ENCODE data around the gene ELK4.
A peak's percentile ranks its signal among the peaks of the same experiment; 100 is the strongest.

ELK4 gene

DNA sequence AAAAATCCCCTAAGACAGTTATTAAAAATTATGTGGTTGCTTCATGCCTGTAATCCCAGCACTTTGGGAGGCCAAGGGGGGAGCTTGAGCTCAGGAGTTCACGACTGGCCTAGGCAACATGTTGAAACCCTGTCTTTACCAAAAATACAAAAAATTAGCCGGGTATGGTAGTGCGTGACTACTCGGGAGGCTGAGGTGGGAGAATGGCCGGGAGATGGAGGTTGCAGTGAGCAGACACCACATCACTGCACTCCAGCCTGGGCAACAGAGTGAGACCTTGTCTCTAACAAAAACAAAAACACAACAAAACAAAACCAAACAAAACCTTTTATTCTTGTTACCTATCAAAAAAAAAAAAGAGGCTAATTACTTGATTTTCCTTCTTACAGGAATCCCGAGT is 2.1 kb downstream of the ELK4 start:
- DNase-seq: no peak

DNA sequence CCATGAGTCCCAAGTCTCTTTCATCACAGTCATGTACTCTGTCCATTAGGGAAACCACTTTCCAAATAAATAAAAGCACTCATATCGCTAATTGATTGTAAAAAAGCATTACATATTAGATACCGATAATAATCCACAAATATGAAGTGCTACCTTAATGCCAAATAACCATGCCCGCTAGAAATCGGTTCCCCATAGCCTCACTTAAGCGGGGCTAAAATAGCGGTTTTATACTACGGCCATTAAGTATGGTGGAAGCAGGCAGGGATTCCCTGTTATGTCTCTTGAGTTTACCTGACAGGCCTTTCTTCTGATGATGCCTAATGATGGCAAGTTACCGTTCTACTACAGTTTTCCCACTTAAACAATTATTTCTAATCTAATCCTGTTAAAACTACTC is 3.9 kb downstream of the ELK4 start:
- DNase-seq: no peak

DNA sequence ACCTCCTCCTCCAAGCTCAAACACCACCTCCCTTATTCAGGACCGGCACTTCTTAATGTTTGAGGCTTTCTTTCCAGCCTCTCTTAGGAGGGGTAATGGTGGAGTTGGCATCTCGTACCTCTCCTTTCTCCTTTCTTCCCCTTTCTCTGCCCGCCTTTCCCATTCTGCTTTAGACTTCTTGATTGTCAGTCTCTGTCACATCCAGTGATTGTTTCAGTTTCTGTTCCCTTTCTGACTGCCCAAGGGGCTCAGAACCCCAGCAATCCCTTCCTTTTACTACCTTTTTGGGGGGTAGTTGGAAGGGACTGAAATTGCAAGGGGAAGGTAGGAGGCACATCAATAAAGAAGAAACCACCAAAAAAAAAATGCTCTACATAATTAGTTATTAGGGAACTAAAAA is 5.6 kb downstream of the ELK4 start:
- no peak for DNase-seq

DNA sequence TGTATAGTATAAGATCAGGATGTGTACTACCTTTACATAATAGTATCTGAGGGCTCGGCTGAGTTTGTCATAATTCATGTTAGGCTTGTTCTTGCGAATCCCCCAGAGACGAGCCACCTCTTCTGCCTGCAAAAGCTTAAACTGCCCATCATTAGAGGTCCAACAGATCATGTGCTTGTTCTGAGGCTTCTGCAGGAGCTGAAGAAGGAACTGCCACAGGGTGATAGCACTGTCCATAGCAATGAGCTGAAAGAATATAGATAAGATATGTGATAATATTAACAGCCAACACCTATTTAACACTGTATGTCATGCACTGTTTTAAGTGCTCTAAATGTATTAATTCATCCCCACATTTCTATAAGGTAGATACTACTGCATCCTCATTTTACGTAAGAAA is 8.2 kb downstream of the ELK4 start:
- DNase-seq: no peak

DNA sequence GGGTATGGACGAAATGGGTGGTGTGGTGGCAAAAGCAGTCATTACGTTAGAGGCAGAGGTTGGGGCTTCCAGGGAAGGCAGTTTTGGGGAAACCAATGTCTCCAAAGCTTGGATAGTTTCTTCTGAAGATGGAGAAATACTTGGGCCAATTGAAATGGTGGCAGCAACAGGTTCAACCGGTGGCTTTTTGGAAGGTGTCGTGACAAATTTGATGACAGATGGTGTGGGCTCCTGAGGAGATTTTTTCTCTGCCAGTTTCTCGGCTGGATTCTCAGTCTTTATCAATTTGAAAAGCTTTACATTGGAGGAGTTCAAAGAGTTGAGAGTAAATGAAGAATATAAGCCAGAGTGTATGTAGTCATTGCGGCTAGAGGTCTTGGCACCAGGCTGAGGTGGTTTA is 11.5 kb downstream of the ELK4 start:
- DNase-seq: no peak

DNA sequence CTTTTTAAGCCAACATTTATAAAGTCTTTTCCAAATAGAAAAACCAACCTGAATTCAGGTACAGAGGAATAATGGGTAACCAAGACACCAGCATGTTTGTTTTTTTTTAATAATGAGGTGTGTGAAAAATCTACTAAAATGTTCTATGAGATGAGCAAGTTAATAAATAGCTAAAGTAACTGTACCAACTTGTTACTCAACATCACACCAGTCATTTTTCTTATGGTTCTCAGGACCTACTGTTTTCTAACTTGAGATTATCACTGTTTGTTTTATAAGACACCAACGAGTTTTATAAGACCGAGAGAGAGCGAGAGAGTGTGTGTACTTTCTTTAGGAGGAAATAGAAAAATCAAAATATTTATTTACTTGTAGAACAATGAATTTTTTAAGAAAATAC is 12.4 kb downstream of the ELK4 start:
- DNase-seq: no peak

DNA sequence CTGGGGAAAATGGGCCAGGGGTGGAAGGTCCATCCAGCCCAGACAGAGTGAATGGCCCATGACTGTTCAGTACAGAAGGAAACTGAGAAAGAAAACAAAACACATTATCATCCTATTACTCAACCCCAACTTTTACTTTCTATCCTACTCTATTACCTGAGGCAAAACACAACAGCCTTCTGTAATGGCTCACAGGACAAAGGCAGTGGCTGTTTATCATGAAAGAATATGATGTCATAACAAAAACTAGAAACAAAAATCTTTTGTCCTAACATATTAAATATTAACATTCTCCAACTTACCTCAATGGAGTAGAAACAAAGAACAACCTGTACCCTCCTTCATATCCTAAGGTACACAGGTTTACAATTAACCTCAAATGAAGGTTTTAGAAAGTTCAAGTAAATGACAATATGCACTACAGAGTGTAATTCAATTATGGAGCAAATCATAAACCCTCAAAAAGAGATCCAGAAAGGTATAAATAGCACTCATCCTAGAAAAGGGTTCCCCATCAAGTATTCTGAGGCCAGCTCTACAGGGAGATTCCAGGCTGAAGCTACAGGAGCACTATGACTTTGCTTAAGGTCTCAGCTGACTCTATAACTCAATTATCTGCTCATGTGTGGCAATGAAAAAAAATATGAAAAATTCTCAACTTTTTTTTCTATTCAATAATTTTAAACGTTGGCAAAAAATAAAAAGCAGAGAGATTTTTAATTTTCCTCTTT is 15.1 kb downstream of the ELK4 start:
- no peak for DNase-seq

DNA sequence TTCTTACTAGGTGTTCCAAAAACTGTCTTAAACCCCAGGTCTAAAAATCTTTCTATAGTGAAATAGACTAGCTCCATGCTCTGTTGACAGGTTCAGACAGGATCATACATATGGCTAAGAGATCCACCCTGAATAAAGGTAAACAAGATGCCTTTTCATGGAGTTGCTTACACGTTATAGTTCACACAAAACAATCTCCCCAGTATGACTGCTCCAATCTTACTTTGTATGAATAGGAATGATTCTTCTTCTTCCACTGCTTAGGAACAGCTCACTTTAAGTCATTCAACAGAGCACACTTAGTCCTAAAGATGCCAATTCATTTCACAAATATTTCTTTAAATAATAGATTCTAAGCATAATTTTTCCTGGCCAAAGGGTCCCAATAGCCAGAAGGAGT is 16.0 kb downstream of the ELK4 start:
- DNase-seq: no peak

DNA sequence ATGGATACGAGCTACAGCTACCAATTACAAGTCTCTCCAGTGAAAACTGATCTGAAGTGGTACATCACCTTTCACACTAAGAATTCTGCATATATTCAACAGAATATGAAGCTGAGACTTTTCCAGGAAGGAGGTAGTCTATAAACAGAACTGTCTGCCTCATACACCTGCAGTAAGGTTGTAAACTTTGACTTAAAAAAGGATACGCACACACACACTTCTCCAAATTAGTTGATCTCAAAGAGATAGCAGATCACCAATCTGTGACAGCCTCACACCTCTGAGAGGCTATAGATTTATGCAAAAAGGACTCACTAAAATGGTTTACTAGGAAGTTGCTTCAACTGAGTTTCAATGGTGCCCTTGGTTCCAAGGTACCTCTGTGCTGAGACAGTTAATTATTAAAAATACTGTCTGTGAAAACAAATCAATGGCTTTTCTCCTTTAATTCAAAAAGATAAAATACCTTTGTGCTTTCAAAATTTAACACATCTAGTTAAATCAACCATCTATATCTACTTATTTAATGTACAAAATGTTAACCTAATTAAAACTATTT is 17.9 kb downstream of the ELK4 start:
- no peak for DNase-seq

DNA sequence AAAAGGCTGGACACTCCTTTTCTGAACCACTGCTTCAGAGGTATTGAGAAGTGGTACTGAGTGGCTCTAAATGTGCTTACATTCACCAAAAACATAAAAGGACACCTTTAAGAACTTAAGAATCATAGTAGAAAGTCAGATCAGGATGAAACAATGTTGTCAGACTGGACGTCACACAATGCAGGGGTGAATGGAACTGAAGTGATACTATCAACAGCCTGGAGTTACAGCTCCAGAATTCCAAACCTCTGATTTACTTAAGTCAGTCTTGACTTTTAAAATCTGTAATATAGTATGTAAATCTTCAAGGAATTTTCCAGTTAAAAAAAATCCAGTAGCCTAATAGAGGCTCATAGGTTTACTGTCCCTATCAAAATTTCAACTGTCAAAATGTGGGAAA is 19.3 kb downstream of the ELK4 start:
- DNase-seq: no peak

DNA sequence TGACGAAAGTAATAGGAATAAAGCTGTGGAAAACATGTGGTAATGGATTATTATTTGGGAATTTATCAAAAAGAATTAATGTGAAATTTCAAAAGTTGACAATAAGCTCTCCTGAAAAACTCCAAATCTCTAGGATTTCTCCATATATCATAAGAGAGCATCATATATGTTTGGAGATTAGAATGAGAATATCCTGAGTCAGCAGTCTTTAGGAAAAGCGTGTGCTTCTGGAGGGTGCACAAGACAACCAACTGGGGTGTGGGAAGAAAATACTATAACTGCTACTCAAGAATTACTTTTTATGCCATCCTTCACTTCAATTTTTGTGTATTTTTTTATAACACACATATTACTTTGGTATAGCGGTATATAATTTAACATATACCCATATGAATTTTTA is 19.7 kb downstream of the ELK4 start:
- DNase-seq: no peak

DNA sequence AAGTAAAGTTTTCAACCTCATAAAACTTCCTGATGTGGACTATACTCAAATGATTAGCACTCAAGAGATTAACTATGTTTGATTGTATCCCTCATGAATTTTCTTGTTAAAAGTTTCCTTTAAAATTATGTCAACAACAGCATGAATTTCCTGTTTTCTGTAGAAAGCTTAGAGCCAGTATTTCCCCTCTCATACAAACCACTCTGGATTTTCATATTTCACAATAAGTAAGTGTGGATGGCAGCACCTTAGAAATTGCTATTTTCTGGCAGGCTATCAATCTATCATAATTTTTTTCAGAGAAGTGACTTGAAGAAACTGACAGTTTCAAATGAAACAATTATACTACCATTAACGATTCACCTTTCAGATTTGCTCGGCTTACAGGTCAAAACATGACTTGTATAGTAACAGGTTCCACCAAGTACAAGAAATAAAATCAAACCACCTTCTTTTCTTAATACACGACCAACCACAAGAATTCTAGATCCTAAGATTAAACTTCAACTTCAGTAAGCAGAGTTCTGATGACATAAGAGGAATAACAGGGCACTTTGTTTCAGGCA is 20.8 kb downstream of the ELK4 start:
- no peak for DNase-seq

DNA sequence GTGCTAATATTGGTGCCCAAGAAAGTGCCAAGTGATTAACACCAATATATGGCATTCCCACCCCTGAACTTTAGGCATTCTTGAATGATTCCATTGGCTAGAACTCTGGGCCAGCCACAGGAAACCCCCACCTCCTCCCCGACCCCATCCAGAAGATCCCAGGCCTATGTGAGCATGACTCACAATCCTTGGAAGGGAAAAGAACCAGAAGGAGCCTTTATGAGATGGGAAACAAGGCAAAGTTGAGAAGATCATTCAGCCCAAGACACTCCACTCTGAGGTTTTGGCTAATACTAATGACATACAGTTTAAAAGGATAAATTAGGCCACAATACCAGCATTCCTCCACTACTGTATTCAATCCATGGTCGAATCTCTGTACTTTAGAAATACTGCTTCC is 21.8 kb downstream of the ELK4 start:
- peak; percentile 31 for DNase-seq

DNA sequence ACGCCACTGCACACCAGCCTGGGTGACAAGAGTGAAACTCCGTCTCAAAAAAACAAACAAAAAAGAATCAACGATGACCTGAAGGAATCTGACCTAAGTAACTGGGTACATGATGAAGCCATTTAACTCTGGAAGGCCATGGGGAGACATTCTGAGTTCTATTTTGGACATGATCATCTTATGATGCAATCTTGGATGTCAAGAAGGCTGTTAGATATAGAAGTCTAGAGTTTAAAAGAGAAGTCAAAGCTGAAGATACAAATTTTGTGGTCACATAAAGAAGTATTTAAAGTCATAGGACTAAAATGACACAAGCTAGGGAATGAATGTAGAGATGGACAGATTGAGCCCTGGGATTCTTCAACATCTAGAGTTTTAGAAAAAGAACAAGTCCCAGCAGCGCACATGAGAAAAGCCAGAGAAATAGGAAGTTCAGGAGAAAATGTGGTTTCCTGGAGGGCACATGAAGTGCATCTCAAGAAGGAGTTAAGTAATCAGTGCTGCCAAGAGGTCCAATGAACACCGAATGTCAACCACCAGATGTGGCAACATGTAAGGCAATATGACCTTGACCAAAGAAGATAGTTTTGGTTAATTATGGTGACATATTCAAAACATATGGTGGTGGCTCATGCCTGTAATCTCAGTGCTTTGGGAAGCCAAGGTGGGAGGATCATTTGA is 26.8 kb downstream of the ELK4 start:
- DNase-seq: no peak

DNA sequence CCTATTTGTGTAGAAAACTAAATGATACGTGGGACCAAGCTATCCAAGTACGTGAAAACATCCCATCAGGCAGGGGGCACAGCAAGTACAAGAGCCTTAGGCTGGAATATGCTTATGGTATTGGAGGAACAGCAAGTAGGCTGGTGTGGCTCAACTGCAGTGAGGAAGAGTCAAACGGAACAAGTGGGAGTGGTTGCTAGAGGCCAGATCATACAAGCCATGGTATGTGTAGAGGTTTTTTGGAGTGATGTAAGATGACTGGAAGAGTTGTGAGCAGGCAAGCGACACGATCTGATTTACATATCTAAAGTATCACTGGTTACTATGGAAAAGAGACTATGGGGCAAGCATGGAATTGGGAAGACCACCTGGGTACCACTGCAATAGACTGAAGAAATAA is 27.8 kb downstream of the ELK4 start:
- DNase-seq: no peak

DNA sequence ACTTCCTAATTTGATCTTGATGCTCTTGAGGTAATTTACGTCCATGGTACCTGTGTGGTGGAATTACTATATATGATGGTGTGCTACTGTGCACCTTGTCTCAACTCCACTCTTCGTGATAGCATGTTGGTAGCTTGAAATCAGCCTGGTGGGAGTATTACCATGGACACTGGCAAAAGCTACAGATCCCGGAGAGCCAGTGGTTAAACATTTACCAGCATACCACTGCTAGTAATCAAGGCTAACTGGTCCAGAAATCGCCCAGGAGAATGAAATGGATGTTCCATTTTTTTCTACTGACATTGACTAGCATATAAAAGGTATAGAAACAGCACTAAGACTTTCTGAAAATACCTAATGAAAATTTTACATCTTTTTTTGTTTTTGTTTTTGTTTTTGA is 30.6 kb downstream of the ELK4 start:
- DNase-seq: no peak

DNA sequence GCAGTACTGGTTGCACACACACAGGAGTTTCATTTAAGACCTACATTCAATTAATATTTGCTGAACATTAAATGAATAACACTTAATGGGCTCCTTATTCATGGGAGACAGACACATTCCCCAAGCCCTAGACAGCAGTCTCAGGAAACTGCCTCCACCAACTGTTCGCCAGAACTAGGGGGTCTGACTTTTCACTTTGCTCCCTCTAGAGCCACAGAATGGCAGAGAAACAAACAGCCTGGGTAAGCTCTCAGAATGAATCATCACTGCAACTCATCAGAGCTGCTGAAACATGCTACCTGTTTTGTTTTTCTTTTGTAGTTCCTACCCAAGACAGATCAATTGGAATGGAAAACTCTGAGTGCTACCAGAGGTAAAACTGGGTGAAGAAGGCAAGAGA is 31.7 kb downstream of the ELK4 start:
- DNase-seq: peak; percentile 17

DNA sequence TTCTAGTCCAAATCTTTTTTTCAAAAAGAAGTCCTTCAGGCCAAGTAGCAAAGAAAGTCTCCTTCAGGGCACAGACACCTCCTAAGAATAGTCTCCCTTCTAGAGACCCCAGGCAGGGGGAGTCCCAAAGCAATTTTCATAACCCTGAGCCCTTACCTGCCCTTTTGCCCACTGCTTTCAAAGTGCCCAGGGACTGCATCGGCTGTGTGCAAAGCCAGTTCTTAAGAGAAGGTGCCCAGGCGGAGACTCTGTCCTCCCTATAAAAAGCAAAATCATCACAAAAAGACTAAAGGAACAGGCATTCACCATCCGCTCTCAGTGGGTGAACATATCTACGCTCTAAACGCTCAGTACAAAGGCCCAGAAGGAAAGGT is 32.2 kb downstream of the ELK4 start:
- no peak for DNase-seq

DNA sequence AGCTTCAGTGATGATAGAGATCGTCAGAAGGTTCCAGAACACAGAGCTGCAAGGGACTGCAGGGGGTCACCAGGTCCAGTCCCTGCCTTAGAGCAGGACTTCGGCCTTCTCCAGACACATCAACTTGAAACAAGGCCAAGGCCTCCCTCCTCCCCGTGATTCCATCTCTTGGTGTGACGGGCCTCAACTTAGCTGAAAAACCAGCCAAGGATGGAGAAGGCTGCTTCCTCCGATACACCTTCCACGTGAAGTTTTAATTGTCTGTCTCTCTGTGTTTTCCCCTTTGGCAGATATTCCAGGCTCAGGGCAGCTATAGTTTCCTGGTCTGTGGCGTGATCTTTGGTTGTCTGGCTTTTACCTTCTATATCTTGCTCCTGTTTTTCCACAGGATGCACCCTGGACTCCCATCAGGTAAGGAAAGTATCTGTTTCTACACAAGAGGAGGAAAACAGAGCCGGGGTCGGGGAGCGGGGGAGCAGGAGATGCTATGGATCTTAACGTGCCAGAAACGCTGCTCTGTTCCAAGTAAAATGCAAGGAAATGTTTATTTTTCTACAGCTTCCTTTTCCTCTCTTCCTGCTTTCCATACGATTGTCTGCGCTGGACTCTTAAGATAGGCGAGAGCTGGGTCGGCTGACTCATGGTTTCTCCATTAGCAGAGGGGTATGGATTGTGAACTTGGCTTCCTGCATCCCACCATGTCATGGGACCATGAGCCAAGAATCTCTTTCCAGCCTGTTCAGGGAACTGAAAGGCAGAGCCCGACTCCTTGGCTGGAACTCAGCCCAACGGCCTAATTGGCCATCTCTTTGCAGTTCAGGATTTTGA is 32.8 kb downstream of the ELK4 start:
- DNase-seq: peak; percentile 67

DNA sequence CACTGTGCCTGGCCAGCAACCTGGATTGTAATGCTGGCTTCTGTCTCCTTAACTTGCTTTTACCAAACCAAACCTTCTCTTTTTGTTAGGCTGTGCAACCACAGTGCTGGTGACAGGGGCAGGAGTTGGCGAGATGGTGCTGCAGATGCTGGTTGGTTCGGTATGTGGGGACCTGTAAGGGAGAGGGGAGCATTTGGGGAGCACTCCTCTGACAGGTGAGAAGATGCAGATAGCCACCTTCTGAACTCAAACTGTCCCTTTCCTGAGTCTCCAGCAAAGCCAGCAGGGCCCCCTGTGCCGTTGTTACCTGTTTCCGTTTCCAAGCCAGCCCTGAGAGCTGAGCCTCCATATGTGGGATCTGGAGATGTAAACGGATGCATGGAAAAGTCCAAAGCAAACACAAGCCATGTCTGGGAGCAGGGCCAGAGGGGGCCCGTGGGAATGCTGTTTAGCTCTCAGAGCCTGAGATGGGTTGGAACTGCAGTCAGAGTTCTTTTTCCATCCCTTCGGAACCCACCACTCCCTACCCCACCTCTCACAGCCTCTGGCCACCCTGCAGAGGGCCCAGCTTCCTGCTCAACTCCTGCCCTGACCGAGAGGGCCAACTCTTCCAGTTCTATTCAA is 34.0 kb downstream of the ELK4 start:
- DNase-seq: peak; percentile 38

DNA sequence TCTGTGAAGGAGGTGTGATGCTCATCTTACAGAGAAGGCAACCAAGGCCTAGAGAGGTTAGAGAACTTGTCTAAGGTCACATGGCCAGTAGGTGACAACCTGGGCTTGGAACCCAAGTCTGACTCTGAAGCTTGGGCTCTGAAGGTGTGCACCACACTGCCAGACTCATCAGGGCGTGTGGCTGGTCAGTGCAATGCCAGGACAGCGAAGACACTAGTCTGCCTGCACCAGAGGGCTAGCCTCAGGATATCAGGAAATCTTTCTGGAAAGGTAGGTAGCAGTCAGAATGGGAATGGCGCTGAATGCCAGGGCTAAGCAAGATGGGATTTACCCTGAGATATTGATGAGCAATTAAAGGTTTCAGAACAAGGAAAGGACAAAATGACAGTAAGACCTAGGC is 34.9 kb downstream of the ELK4 start:
- no peak for DNase-seq

DNA sequence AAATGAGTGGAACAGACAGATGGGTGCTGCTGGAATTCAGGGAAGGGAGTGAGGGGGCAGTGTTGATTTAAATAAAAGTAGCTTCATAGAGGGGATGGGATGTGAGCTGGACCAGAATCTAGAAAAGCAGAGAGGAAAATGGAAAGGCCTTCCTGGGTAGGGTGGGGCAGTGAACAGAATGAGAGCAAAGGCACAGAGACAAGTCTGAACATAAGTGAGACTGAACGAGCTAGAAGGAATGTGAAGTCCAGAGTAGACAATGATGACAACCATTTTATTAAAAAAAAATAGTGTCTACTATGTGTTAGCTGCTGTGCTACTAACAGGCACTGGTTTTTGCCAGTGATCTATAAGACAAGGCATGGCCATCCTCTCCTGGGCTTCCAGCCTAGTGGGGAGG is 36.0 kb downstream of the ELK4 start:
- DNase-seq: no peak

DNA sequence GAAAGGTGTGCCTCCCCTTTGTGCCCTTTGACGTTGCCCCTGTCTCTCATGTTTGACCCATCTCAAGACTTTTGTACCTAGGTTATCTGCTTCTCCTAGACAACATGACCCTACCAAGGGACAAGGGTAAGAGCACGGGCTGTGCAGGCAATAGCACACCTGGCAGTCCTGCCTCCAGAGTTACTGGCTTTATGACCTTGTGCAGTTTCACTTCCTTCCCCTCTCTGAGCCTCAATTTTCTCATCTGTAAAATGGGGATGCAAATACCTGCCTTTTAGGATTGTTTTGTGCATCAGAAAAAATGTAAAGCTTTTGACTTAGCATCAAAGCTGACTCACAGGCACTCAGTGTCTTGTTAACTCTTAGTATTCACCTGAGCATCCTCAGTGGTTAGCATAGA is 36.4 kb downstream of the ELK4 start:
- DNase-seq: no peak

All from fibroblast of skin of scalp (primary cell).